GM18526 (cell line): ENCODE results near the gene AMMECR1L.

ENCODE experiments used
- POLR2A ChIP-seq: IDR thresholded peaks from 3 replicates; pipeline ENCODE4 v1.6.1; 2011; ENCODE audit not compliant: insufficient read length; ENCODE audit errors: extremely low read depth

Gene AMMECR1L

GRCh38 chr2:127885780-127886592 lies at the start of gene AMMECR1L:
Gene AMMECR1L, minus strand, starts transcription at chr2:127885956. Its CDS starts 11,722 bp downstream, at chr2:127874234.
- TF ChIP-seq POLR2A: peak; percentile 32

GRCh38 chr2:127935337-127935736 lies 49.6 kb upstream of the AMMECR1L start:
- no peak for TF ChIP-seq POLR2A

GRCh38 chr2:127932199-127932876 lies 46.6 kb upstream of the AMMECR1L start:
- TF ChIP-seq POLR2A: no peak

- no peak for TF ChIP-seq POLR2A
Measured at GRCh38 chr2:127929449-127929848, 43.7 kb upstream of the AMMECR1L start.

- TF ChIP-seq POLR2A: no peak
Measured at GRCh38 chr2:127927384-127927783, 41.6 kb upstream of the AMMECR1L start.

- TF ChIP-seq POLR2A: no peak
Measured at GRCh38 chr2:127917916-127918315, 32.2 kb upstream of the AMMECR1L start.

GRCh38 chr2:127913808-127914457 lies 28.2 kb upstream of the AMMECR1L start:
- no peak for TF ChIP-seq POLR2A

GRCh38 chr2:127911737-127912136 lies 26.0 kb upstream of the AMMECR1L start:
- no peak for TF ChIP-seq POLR2A

- TF ChIP-seq POLR2A: no peak
Measured at GRCh38 chr2:127910415-127910814, 24.7 kb upstream of the AMMECR1L start.

- no peak for TF ChIP-seq POLR2A
Measured at GRCh38 chr2:127909019-127909418, 23.3 kb upstream of the AMMECR1L start.

- TF ChIP-seq POLR2A: no peak
Measured at GRCh38 chr2:127906206-127906926, 20.6 kb upstream of the AMMECR1L start.

GRCh38 chr2:127901339-127902056 lies 15.7 kb upstream of the AMMECR1L start:
- TF ChIP-seq POLR2A: no peak

- no peak for TF ChIP-seq POLR2A
Measured at GRCh38 chr2:127897531-127898211, 11.9 kb upstream of the AMMECR1L start.

- no peak for TF ChIP-seq POLR2A
Measured at GRCh38 chr2:127893494-127893893, 7.7 kb upstream of the AMMECR1L start.
